B cell (primary cell): ENCODE data around the gene AHNAK. TPM values are rescaled to one million over a fixed set of nuclear protein-coding genes. Genes with fewer than 3 reads are reported as not detected.
A peak's percentile ranks its signal among the peaks of the same experiment; 100 is the strongest.

Source experiments
- ATAC-seq: fragments of 200-7000 bp; cut with Tn5 transposase; one replicate; pipeline ENCODE4 v1.10.0; 2021; ENCODE audit warnings: low read depth, mild to moderate bottlenecking, moderate number of reproducible peaks, moderate library complexity
- CTCF ChIA-PET: fragments of 350-600 bp; sonication (Branson Sonifier 250); formaldehyde crosslinking; loops from one replicate; lab custom pipeline; 2021; ENCODE audit warnings: antibody characterized with exemption, inconsistent platforms; lab: Charles Lee
- POLR2A ChIA-PET: fragments of 350-600 bp; sonication (Branson Sonifier 250); formaldehyde crosslinking; loops from one replicate; lab custom pipeline; 2021; ENCODE audit warnings: antibody characterized with exemption; lab: Charles Lee
- DNase-seq: peaks from one replicate; pipeline ENCODE4 v3.0.0; 2013
- H2AFZ ChIP-seq: 2 replicates; pipeline ENCODE4 v1.6.1; 2012; ENCODE audit warnings: mild to moderate bottlenecking, low read depth, low read length; ENCODE audit not compliant: insufficient read depth, poor library complexity, severe bottlenecking
- H3K27ac ChIP-seq, 2 donors: 1 replicate in 1 of 2; 2 replicates in 1 of 2; pipeline ENCODE4 v1.5.1; 2012 to 2013; ENCODE audit warnings: low read length in 2 of 2, mild to moderate bottlenecking in 2 of 2, moderate library complexity in 1 of 2
- H3K27me3 ChIP-seq, 4 experiments: fragments of 200-600 bp in 1 of 4; sonication (generic) in 1 of 4; replicated peaks in 1 of 4; 1 replicate in 2 of 4; 2 replicates in 2 of 4; pipeline versions ENCODE4 v1.6.1 to v1.7.0; 2013 to 2016; ENCODE audit warnings: low read length in 3 of 4, mild to moderate bottlenecking in 2 of 4, mixed read lengths in 1 of 4, moderate library complexity in 1 of 4; ENCODE audit not compliant: insufficient read depth in 4 of 4, control insufficient read depth in 3 of 4; ENCODE audit errors: control extremely low read depth in 1 of 4
- H3K36me3 ChIP-seq, 2 experiments: replicated peaks in 1 of 2; 1 replicate in 1 of 2; 2 replicates in 1 of 2; pipeline versions ENCODE4 v1.6.1 to v1.7.1; 2013; ENCODE audit warnings: low read length in 1 of 2; ENCODE audit not compliant: insufficient read depth in 2 of 2, control insufficient read depth in 1 of 2; ENCODE audit errors: control extremely low read depth in 1 of 2, extremely low read depth in 1 of 2
- H3K4me1 ChIP-seq, 2 donors: fragments of 200-600 bp in 1 of 2; sonication (generic) in 1 of 2; 1 replicate in 1 of 2; 2 replicates in 1 of 2; pipeline versions ENCODE4 v1.5.1 to v1.6.1; 2013 to 2017; ENCODE audit warnings: low read length in 2 of 2; ENCODE audit not compliant: control insufficient read depth in 2 of 2, insufficient read depth in 2 of 2
- H3K4me2 ChIP-seq: replicated peaks from 2 replicates; pipeline ENCODE3; 2012; ENCODE audit warnings: mild to moderate bottlenecking, low read depth, low read length; ENCODE audit not compliant: poor library complexity, severe bottlenecking
- H3K4me3 ChIP-seq, 5 experiments: fragments of 200-600 bp in 1 of 5; sonication (generic) in 1 of 5; 1 replicate in 3 of 5; 2 replicates in 2 of 5; pipeline versions ENCODE4 v1.5.1 to v1.7.0; 2011 to 2016; ENCODE audit warnings: low read length in 4 of 5, mild to moderate bottlenecking in 4 of 5, low read depth in 2 of 5, control low read depth in 1 of 5, moderate library complexity in 1 of 5; ENCODE audit not compliant: insufficient read depth in 1 of 5; ENCODE audit errors: control extremely low read depth in 1 of 5, extremely low read depth in 1 of 5
- H3K79me2 ChIP-seq: fragments of 200-600 bp; sonication (generic); one replicate; pipeline ENCODE4 v1.6.0; 2016; ENCODE audit warnings: low read length; ENCODE audit not compliant: control insufficient read depth, insufficient read depth
- H3K9ac ChIP-seq: fragments of 200-600 bp; sonication (generic); 2 replicates; pipeline ENCODE4 v1.6.1; 2017; ENCODE audit warnings: mild to moderate bottlenecking, low read length, moderate library complexity
- H3K9me3 ChIP-seq, 3 donors: one replicate each; pipeline versions ENCODE4 v1.6.1 to v1.7.1; 2013; ENCODE audit warnings: low read length in 2 of 3; ENCODE audit not compliant: control insufficient read depth in 2 of 3, insufficient read depth in 1 of 3; ENCODE audit errors: control extremely low read depth in 1 of 3
- H4K20me1 ChIP-seq: 2 replicates; pipeline ENCODE4 v1.6.0; 2012; ENCODE audit warnings: mild to moderate bottlenecking, low read length; ENCODE audit not compliant: insufficient read depth, control insufficient read depth, poor library complexity, severe bottlenecking
- H3K27ac Mint-ChIP-seq: one replicate; pipeline ENCODE4 v1.8.0; 2021; ENCODE audit warnings: mixed read lengths
- H3K27me3 Mint-ChIP-seq: one replicate; pipeline ENCODE4 v1.8.0; 2021; ENCODE audit warnings: mixed read lengths
- H3K4me1 Mint-ChIP-seq: one replicate; pipeline ENCODE4 v1.8.0; 2021; ENCODE audit warnings: mixed read lengths
- H3K4me3 Mint-ChIP-seq: one replicate; pipeline ENCODE4 v1.8.0; 2021; ENCODE audit warnings: mixed read lengths
- H3K9me3 Mint-ChIP-seq: one replicate; pipeline ENCODE4 v1.8.0; 2022; ENCODE audit warnings: mixed read lengths; ENCODE audit not compliant: insufficient read depth
- CTCF ChIP-seq: fragments of 200-600 bp; IDR thresholded peaks from one replicate; pipeline ENCODE4 v1.8.0; 2022; ENCODE audit warnings: antibody characterized with exemption, mild to moderate bottlenecking
- EZH2 ChIP-seq: IDR thresholded peaks from 2 replicates; pipeline ENCODE4 v1.6.1; 2012; ENCODE audit warnings: borderline replicate concordance, low read depth, mild to moderate bottlenecking, moderate library complexity, low read length; ENCODE audit not compliant: insufficient read depth, poor library complexity, severe bottlenecking
- WGBS: methylation state at CpG from one replicate; pipeline ENCODE4 v1.1.5; 2013; ENCODE audit warnings: missing lambda C conversion rate; ENCODE audit not compliant: insufficient coverage; 5-methylcytosine and 5-hydroxymethylcytosine counted together
- intact Hi-C: fragments of 100-400 bp; cut with micrococcal nuclease; formaldehyde crosslinking; loops from one replicate; pipeline ENCODE4 v1.10.0; 2022
- polyA plus RNA-seq: library from polyadenylated mRNA; depleted of rRNA; stranded (reverse); fragments of >200 nt; gene quantifications from 2 replicates; pipeline ENCODE4 v1.2.3, GENCODE V29; 2012
- total RNA-seq, 2 donors: library from RNA; stranded (reverse); fragments of 120-200 nt in 1 of 2; gene quantifications; 1 replicate in 1 of 2; 2 replicates in 1 of 2; pipeline versions ENCODE4 v1.2.3 to v1.2.4, GENCODE V29; 2013 to 2022

AHNAK gene
- total and polyA plus RNA-seq, 2 donors (not counting 1 experiment from before 2014, with no cell fraction given) = 63.7 to 229 TPM

- peaks cover under 1% of the 10 kb centered on the region for H4K20me1 ChIP-seq
- Mint-ChIP-seq H3K9me3 (no peaks in the 10 kb centered on the region), H3K4me3 (peak overlapping the region; percentile 80), H3K27me3 (no peaks in the 10 kb centered on the region), H3K27ac (peak overlapping the region; percentile 96), H3K4me1 (peaks cover 79% of the 10 kb centered on the region)
- TF ChIP-seq EZH2 (no peak), CTCF (no peak)
- H3K9me3 ChIP-seq = no peaks in the 10 kb centered on the region
- H3K27me3 ChIP-seq = no peaks in the 10 kb centered on the region
- H3K27ac ChIP-seq = peak overlapping the region; percentile 98 to 99
- H3K4me2 ChIP-seq = peak overlapping the region; percentile 74
- CTCF ChIA-PET = interaction anchor here (0.5 to 13.2 kb wide), 8 partner anchors 9 to 177 kb away, joined by 3 to 376 read pairs (median 4); partner anchors contain the start of genes AHNAK and TUT1
- no CpG with 5 or more reads among the region's 4 CpGs for WGBS
- peaks cover 7 to 24% of the 10 kb centered on the region in 2 experiments for H3K36me3 ChIP-seq
- ATAC-seq = peak; percentile 57
- POLR2A ChIA-PET = interaction anchor here (0.8 to 9.3 kb wide), 7 partner anchors 9 to 286 kb away, joined by 3 to 119 read pairs (median 5); partner anchors contain the start of genes AHNAK, EEF1G, TUT1 and WDR74
- intact Hi-C loops = loop anchor here (1.0 to 5.0 kb wide), 8 partner anchors 9 to 1199 kb away; partner anchors contain the start of genes AHNAK and EEF1G
- H2AFZ ChIP-seq = no peak overlapping the region
- DNase-seq = peak; percentile 95
- H3K79me2 ChIP-seq = peaks cover 19% of the 10 kb centered on the region
- H3K4me1 ChIP-seq = peaks cover 72 to 86% of the 10 kb centered on the region in 2 donors
- H3K4me3 ChIP-seq = peak overlapping the region in 4 of 5 experiments; percentile 0 to 53 (median 26)
- peak overlapping the region; percentile 44 for H3K9ac ChIP-seq
Observed at GRCh38 chr11:62555464-62556107, 9.0 kb upstream of the AHNAK start.
